SK-N-SH (cell line): Measurements from ENCODE around the gene CFAP299.

Experiments
- CTCF ChIP-seq: fragments of 200-600 bp; sonication (generic); IDR thresholded peaks from 2 replicates; pipeline ENCODE4 v1.6.1; 2017; ENCODE audit warnings: antibody characterized with exemption, mild to moderate bottlenecking, moderate library complexity
- IRF3 ChIP-seq: fragments of 150-350 bp; IDR thresholded peaks from 2 replicates; pipeline ENCODE4 v1.6.1; 2016; ENCODE audit warnings: mild to moderate bottlenecking, low read depth, low read length
- TCF12 ChIP-seq: IDR thresholded peaks from 2 replicates; pipeline ENCODE4 v1.4.0; 2012

GRCh38 chr4:80610199-80610598 lies 274.7 kb downstream of the CFAP299 start:
- TF ChIP-seq CTCF (no peak), TCF12 (no peak), IRF3 (no peak)
